Measurements from ENCODE around the gene EPB41L2.

DNA sequence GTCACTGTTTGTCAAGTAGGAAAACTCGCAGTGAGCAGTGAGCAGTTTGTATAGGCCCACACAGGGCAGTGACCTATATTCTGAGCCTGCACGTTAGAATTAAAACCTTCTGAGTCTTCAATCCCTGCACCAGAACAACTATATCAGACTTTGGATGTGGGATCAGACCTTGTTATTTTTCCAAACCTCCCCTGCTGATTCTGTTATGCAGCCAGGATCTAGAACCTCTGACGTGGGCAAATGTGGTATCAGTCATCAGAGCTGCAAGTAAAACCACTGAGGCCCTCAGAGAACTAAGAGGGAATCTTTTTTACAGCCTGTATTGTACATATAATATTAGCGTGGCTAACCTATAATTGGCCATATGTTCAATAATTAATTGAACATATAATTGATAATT lies 40.3 kb upstream of the EPB41L2 start:
- TF ChIP-seq POLR2A (IDR thresholded peaks at IDR 0.05) (no peak), POLR2AphosphoS5 (IDR thresholded peaks at IDR 0.05) (no peak)
- TF ChIP-seq, protein P1, sequence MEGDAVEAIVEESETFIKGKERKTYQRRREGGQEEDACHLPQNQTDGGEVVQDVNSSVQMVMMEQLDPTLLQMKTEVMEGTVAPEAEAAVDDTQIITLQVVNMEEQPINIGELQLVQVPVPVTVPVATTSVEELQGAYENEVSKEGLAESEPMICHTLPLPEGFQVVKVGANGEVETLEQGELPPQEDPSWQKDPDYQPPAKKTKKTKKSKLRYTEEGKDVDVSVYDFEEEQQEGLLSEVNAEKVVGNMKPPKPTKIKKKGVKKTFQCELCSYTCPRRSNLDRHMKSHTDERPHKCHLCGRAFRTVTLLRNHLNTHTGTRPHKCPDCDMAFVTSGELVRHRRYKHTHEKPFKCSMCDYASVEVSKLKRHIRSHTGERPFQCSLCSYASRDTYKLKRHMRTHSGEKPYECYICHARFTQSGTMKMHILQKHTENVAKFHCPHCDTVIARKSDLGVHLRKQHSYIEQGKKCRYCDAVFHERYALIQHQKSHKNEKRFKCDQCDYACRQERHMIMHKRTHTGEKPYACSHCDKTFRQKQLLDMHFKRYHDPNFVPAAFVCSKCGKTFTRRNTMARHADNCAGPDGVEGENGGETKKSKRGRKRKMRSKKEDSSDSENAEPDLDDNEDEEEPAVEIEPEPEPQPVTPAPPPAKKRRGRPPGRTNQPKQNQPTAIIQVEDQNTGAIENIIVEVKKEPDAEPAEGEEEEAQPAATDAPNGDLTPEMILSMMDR (IDR thresholded peaks at IDR 0.05) = no peak

Measured in upper lobe of left lung (tissue), 4 donors.